Astrocyte of the cerebellum (primary cell): Measurements from ENCODE around the gene SRF.

Source experiments
- DNase-seq: peaks from one replicate; pipeline ENCODE4 v3.0.0-alpha.2; 2011; ENCODE audit warnings: low read depth
- H3K4me3 ChIP-seq: 2 replicates; pipeline ENCODE4 v1.5.1; 2011; ENCODE audit warnings: mild to moderate bottlenecking, low read depth, low read length, moderate library complexity
- CTCF ChIP-seq: IDR thresholded peaks from 2 replicates; pipeline ENCODE4 v1.5.1; 2012; ENCODE audit warnings: low read length, low read depth, moderate library complexity, mild to moderate bottlenecking; ENCODE audit errors: missing control alignments
- in situ Hi-C: cut with HindIII; loops from 2 replicates; pipeline ENCODE4 v1.10.0; 2017; ENCODE audit warnings: low sequenced_read_pairs

The SRF gene

DNA sequence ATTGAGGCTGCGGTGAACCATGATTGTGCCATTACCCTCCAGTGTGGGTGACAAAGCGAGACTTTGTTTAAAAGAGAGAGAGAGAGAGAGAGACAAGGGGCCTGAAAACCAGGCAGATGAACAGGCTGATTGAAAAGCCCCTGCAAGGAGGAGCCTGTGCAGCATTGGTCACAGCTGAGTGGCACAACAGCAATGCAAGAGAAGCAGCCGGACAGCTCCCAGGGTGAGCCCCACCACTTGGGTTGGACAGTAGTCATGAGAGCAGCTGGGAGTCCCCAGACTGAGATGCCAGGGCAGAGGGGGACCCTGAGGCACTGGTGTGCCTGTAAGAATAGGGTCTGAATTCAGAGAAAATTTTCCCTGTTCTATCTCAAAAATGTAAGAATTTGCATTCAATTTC is 48.0 kb downstream of the SRF start:
- TF ChIP-seq CTCF: no peak
- in situ Hi-C loops: loop anchor here (5.0 kb wide), 1 partner anchor 37 kb away; the partner anchor contains the start of gene CUL9
- DNase-seq: no peak
- no peak overlapping the region for H3K4me3 ChIP-seq

- no peak for DNase-seq
- TF ChIP-seq CTCF: no peak
- in situ Hi-C loops: loop anchor here (5.0 kb wide), 1 partner anchor 38 kb away; the partner anchor contains the start of gene CUL9
- H3K4me3 ChIP-seq: no peak overlapping the region
Measured at GRCh38 chr6:43219814-43220213, 48.7 kb downstream of the SRF start.

DNA sequence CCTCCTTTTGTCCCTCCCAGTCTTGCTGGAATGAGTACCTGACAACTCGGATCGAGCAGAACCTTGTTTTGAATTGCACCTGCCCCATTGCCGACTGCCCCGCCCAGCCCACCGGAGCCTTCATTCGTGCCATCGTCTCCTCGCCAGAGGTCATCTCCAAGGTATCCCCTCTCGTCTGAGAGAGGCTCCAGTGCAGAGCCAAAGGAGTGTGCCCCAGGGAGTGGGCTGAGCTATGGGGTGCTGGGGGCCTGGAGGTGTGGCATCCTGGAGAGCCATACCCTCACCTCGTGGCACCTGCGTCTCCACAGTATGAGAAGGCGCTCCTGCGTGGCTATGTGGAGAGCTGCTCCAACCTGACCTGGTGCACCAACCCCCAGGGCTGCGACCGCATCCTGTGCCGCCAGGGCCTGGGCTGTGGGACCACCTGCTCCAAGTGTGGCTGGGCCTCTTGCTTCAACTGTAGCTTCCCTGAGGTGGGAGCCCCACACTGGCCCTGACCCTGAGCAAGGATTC is 49.4 kb downstream of the SRF start:
- no peak for DNase-seq
- no peak overlapping the region for H3K4me3 ChIP-seq
- TF ChIP-seq CTCF: no peak
- in situ Hi-C loops: no loop called here

- DNase-seq: no peak
- no peak for TF ChIP-seq CTCF
- in situ Hi-C loops: no loop called here
- no peak overlapping the region for H3K4me3 ChIP-seq
Measured at GRCh38 chr6:43221046-43221972, 50.2 kb downstream of the SRF start.

DNA sequence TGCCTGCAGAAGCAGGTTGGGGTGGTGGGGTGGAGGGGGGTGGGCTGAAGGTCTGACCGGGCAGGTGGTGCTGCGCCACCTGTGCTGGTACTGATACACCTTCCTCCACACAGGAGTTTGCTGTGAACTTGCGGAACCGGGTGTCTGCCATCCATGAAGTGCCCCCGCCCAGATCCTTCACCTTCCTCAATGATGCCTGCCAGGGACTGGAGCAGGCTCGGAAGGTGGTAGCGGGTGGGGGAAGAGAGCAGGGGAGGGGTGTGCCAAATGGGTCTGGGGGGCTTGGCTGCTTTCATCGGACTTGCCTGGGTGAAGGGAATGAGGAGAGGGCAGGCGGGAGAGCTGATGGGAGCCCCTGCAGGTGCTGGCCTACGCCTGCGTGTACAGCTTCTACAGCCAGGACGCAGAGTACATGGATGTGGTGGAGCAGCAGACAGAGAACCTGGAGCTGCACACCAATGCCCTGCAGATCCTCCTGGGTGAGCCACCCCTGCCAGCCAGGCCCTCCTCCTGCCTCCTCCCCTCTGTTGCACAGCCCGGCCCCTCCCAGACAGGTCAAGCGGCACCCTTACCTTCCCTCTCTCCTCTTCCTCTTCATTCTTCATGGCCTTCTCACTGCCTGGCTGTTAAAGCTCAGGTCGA is 51.5 kb downstream of the SRF start:
- in situ Hi-C loops: no loop called here
- no peak for DNase-seq
- TF ChIP-seq CTCF: no peak
- no peak overlapping the region for H3K4me3 ChIP-seq

DNA sequence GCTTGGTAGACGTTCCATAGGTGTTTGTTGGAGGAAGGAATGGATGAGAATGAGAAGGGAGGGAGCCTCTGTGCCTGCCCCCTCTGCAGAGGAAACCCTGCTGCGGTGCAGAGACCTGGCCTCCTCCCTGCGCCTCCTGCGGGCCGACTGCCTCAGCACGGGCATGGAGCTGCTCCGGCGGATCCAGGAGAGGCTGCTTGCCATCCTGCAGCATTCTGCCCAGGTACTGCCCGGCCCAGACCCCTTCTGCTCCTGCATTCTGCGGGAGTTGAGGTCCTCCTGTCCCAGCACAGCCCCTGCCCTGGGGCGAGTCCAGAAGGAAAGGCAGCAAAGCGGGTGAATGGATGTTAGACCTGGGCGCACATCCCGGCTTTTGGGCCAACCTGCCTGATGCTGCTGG is 52.1 kb downstream of the SRF start:
- no peak for TF ChIP-seq CTCF
- in situ Hi-C loops: no loop called here
- no peak overlapping the region for H3K4me3 ChIP-seq
- no peak for DNase-seq
